ENCODE results near the gene SPACA6.
A peak's percentile ranks its signal among the peaks of the same experiment; 100 is the strongest.

SPACA6 gene

GRCh38 chr19:51688671-51689571 is 4.2 kb upstream of the SPACA6 start:
- no peak for DNase-seq (ENCODE audit: low read depth in 3 of 3)

DNA sequence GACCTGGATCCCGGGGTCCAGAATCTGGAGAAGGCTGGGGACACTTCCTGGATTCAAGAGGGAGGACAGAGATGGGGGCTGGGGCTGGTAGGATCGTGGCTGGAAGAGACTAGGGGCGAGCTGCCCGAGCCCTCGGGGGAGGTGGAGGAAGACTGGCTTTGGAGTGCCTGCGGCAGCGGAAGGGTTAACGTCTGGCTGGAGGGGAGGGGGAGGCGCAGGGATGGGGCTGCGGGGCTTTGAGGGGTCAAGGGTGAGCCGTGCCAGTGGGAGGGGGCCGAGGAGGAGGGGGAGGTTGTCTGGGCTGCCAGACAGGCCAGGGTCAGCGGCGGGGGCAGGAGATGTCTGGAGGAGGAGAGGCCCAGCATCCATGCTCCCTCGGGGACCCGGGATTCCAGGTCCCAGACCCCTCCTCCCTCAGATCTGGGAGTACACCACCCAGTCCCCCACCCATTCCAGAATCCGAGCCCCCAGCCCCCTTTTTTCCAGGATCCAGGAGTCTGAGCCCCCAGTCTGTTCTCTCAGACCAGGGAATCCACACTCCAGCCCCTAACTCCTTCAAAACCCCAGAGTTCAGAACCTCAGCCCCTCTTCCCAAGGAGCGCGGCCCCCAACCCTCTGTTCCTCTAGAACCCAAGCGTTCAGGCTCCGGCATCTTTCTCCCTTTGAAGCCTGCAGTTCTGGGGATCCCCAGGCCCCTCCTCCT is 3.2 kb upstream of the SPACA6 start:
- no peak for DNase-seq (ENCODE audit: low read depth in 3 of 3)

GRCh38 chr19:51690454-51691073 is 2.6 kb upstream of the SPACA6 start:
- peak; percentile 44 to 68 (median 52) for DNase-seq (ENCODE audit: low read depth in 3 of 3)

DNA sequence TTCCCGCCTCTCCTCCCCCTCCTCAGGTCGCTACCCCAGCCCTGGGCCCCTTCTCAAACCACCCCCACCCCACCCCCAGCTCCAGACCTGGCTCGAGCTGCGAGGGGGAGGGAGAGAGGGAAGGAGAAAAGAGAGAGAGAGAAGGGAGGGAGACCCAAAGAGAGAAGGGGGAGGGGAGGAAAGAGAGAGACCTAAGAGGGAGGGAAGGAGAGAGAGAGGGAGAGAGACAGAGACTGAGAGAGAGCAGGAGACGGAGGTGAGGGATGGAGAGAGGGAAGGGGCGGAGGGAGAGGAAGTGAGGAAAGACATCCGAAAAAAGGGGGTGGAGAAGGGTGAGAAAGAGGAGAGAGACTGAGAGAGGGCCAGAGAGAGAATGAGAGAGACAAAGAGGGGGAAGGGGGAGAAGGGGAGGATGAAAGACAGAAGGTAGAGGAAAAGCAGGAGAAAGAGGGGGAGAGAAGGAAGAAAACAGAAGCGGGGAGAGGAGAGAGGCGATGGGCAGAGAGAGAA is 2.0 kb upstream of the SPACA6 start:
- no peak for DNase-seq (ENCODE audit: low read depth in 3 of 3)

DNA sequence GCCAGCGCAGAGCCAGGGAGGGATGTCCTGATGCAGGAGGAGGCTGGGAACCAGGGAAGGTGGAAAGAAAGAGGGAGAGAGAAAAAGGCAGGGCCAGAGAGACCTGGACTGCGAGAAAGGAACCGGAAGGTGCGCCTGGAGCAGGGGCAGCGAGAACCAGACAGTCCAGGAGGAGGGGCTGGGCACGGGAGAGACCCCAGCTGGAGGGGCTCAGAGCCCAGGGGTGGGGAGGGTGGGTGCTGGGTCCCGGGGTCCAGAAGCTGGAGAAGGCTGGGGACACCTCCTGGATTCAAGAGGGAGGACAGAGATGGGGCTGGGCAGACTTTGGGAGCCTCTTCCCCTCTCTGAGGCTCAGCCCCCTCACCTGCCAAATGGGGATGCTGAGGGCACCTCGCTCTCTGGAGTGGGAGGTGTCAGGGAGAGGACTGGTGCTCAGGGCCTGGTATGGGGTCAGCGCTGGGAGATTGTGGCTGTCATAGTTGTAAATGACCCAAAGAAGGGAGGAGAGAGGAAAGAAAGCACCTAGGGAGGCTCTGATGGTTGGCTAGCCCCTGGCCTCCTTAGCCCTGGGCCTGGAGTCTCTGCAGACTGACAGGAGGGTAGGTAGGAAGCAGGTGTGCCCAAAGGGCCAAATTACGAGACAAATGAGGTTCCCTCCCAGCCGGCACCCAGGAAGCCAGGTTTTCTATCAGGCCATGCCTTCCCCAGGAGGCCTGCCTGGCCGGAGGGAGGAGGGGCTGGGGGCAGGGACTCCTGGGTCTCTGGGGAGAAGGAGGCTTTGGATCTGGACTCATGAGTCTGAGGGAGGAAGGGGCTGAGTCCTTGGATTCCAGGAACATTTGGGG is 1.3 kb upstream of the SPACA6 start:
- no peak for DNase-seq (ENCODE audit: low read depth in 3 of 3)

DNA sequence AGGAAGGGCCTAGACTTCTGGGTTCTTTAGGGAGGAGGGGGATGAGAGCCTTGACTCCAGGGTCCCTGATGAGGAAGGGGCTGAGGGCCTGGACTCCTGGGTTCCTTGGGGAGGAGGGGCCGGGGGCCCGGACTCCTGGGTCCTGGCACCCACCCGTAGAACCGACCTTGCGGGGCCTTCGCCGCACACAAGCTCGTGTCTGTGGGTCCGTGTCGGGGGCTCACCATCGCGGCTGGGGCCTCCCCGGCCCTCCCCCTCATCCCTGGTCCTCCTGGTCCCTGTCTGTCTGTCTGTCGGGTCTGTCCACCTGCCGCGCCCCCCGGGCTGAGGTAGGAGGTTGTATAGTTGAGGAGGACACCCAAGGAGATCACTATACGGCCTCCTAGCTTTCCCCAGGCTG is 662 bp upstream of the SPACA6 start:
- no peak for DNase-seq (ENCODE audit: low read depth in 3 of 3)

DNA sequence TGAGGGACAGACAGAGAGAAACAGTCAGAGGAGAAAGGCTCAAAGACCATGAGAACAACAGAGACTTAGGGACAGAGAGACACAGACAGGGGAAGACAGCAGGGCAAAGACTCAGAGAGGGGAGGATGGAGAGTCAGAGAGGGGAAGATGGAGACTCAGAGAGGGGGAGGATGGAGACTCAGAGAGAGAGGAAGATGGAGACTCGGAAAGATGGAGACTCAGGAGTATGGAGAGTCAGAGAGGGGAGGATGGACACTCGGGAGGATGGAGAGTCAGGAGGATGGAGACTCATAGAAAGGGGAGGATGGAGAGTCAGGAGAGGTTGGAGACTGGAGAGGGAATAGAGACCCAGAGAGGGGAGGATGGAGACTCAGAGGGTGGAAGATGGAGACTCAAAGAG is 689 bp downstream of the SPACA6 start:
- DNase-seq (ENCODE audit: low read depth in 3 of 3), result no peak

DNA sequence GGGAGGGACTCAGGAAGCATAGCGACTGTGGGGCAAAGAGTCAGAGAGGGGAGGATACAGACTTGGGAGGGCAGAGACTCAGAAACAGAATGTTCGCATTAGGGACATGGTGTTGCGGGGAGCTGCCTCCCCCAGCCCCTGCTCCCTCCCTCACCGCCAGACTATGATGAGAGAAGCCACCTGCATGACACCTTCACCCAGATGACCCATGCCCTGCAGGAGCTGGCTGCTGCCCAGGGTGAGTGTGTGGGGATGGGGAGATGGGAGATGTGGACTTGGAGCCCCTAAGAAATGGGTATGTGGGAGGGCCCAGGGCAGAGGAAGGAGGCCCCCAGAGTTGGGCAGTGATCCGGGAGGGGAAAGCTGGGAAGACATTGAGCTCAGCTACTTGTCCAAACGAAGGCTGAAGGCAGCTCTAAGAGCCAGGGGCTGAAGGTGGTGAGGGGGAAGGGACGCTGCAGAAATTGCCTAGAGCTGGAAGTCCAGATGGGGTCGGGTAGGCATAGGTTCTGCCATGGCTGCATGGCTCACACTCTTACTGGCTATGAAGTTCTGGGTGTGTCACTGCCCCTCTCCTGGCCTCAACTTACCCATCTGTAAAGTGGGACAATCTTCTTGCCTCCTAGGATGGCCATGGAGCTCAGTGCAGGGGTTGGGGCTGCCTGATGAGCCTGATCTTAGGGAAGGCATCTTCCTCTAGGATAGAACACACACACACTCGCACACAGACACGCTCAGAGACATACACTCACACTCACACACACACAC is 1.4 kb downstream of the SPACA6 start:
- DNase-seq (ENCODE audit: low read depth in 3 of 3), result no peak

DNA sequence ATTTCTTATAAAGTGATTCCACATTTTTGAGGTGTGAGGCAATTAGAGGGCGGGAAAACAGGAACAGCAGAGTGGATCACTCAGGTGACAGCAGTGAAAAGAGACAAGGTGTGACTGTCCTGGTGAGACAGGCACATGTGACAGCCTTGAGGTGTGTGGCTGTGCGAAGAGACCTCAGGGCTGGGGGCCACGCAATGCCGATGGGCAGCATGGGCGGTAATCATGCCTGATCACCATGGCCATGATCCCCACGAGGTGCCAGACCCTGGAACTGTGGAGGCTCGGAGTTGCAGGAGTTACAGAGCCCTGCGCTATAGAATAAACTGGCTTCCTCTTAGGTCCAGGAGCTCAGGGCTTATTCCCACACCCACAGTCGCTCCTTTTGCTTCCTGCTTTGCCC is 2.0 kb downstream of the SPACA6 start:
- no peak for DNase-seq (ENCODE audit: low read depth in 3 of 3)

DNA sequence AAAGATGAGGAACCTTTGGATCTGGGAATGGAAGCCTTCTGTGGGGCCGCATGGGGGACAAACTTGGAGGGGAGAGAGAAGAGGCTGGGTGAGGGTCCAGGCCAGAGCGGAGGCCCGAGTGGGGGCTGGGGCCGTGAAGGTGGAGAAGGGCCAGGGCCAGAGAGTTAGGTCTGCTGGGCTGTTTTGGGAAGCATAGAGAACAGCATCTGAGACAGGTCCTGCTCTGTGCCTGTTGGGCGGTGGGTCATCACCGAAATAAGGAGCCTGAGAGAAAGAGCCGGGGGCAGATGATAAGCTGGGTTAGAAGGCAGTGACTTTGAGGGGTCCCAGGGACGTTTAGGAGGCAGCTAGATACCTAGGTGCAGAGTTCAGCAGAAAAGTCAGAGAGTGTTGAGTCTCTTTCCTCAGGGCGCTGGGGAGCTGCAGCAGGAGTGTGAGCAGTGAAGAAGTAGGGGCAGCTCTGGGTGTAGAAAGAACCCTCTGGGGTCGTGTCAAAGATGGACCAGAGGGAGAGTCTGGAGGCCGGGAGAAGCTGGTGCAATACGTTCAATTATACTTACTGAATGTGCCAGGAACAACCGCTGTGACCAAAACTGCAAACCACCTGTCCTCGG is 2.7 kb downstream of the SPACA6 start:
- no peak for DNase-seq (ENCODE audit: low read depth in 3 of 3)

DNA sequence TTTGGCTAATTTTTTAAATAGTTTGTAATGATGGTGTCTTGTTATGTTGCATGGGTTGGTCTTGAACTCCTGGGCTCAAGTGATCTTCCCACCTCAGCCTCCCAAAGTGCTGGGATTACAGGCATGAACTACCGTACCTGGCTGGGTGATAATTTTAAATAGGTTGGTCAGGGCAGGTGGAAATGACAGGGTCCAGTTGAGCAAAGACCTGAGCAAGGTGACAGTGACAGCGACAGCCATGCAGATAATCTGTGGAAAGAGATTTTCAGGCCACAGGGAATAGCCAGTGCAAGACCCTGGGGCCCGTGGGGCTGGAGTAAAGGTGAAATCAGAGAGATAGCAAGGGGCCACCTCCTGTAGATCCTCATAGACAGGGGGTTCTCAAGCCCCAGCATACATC is 3.5 kb downstream of the SPACA6 start:
- no peak for DNase-seq (ENCODE audit: low read depth in 3 of 3)

DNA sequence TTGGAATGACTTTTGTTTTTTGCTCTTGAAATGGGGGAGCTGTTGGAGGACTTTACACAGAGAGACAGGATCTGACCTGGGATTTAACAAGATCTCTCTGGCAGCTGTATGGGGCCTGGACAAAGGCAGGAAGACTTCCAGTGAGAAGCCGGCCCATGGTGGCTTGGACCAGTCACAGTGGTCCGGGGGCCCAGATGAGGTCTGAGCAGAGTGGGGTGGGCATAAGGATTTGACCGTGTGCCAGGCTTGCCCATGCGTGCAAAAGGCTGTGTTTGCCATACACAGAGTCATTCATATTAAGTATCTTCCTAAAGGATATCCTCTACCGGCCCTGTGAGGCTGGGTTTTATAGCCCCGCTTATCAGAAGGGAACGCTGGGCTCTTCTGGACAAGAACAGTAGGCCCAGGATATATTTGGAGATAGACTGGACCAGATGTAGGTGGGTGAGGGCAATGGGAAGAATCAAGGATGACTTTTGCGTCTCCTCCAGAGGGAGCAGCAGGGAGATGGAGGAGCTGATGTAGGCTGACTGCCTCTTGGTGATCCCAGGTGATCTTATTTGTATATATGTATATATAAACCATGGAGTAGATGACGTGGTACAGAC is 4.1 kb downstream of the SPACA6 start:
- no peak for DNase-seq (ENCODE audit: low read depth in 3 of 3)

- DNase-seq (ENCODE audit: low read depth in 3 of 3), result no peak
These were observed 5.2 kb downstream of the SPACA6 start for GRCh38 chr19:51698296-51698695.

GRCh38 chr19:51699170-51699569 is 6.0 kb downstream of the SPACA6 start:
- DNase-seq (ENCODE audit: low read depth in 3 of 3), result no peak

DNA sequence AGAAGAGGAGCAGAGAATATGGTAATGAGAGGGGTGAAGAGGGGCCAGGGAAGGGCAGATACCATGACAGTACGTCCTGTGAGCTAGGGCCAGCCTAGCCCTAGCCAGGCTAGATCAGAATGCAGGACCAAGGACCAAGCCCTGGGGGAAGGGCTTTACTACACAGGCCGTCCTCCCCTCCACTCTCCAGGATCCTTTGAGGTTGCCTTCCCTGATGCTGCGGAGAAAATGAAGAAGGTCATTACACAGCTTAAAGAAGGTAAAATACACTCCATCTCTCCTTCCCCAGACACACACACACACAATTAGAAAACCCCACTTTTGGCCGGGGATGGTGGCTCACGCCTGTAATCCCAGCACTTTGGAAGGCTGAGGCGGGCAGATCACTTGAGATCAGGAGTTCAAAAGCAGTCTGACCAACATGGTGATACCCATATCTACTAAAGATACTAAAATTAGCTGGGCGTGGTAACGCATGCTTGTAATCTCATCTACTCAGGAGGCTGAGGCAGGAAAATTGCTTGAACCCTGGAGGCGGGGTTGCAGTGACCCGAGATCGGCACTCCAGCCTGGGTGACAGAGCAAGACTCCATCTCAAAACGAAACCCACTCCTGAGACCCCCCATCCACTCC is 8.5 kb downstream of the SPACA6 start:
- DNase-seq (ENCODE audit: low read depth in 3 of 3), result no peak

DNA sequence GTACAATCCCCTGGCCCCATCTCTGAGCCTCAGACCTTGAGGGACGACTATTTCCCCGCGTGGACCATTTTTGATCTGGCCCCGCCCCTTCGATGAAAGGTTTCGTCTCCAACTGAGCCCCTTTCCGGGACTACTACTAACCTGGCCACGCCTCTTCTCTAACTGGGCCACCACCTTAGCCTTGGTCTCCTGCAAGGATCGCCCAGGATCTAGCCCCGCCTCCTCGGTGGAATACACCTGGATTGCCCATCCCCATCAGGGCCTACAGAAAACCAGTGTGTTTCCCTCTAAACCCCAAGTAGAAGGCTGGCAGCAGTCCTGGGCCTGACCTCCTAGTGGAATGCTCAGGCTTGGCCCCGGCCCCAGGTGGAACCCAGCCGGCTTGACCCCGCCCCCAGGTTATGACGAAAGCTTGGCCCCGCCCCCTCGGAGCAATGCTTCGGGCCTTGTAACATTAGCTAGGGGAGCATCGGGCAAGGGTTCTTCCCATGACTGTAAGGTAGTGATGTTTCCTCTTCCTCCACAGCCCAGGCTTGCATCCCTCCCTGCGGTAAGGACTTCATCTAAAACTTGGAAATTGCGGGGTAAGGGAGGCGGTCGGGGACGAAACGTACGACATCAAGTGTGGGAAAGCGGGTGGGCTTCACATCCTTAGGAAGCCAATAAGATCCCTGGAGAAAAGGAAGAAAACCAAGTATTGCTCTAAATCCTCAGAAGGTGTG is 9.1 kb downstream of the SPACA6 start:
- peak in 2 of 3 donors; percentile 42 to 58 for DNase-seq (ENCODE audit: low read depth in 3 of 3)

DNA sequence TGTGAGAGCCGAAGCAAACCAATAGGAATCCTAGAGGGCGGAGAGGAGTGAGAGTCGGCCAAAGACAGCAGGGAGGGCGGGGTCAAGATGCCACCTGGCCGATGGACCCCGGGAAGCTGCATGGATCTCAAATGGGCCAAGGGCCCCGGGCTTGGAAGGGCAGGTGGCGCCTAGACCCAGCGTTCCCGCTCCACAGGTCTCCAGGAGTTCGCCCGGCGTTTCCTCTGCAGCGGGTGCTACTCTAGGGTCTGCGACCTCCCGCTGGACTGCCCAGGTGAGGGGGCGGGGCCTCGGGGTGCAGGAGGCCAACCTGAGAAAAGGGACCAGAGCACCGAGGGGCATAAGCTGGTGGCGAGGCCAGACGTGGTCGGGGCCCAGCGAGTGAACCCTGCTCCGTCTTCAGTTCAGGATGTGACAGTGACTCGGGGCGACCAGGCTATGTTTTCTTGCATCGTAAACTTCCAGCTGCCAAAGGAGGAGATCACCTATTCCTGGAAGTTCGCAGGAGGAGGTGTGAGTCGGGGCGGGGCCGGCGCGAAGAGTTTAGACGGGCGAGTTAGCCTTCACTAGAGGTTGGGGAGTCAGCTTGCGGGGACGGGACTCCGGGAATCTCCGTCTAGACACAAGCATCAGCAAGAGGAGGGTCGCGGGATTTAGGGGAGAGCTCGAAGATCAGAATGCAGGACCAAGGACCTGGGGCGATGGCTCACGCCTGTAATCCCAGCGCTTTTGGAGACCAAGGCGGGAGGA is 9.9 kb downstream of the SPACA6 start:
- DNase-seq (ENCODE audit: low read depth in 3 of 3), result no peak
